Limb (tissue), 2 donors: ENCODE data around the gene PIEZO1.
"Not testable (repeated sequence)": the region's sequence is repeated elsewhere in the genome, so short reads cannot be mapped to it uniquely, and the experiment has no call there.

Experiments
- DNase-seq, 2 donors: peaks; one replicate each; pipeline ENCODE4 v3.0.0-alpha.2; 2016; ENCODE audit errors: extremely low spot score in 2 of 2

PIEZO1 gene

GRCh38 chr16:88669493-88669892, 115.5 kb downstream of the PIEZO1 start:
- not testable (repeated sequence) for DNase-seq

- no peak for DNase-seq
Measured at GRCh38 chr16:88667461-88667860, 117.6 kb downstream of the PIEZO1 start.

GRCh38 chr16:88665570-88665969, 119.5 kb downstream of the PIEZO1 start:
- no peak for DNase-seq
